Keratinocyte (primary cell): Measurements from ENCODE around the gene CARD11. TPM values are rescaled to one million over a fixed set of nuclear protein-coding genes. Genes with fewer than 3 reads are reported as not detected.

Experiments used
- DNase-seq: peaks from one replicate; pipeline ENCODE4 v3.0.0-alpha.2; 2011; ENCODE audit warnings: low read depth, missing footprints, low spot score
- FAIRE-seq: peaks from 2 replicates; lab custom pipeline; 2011; peaks lifted over from hg19 to GRCh38; lab: Jason Lieb, UNC
- H2AFZ ChIP-seq: 2 replicates; pipeline ENCODE4 v1.6.0; 2012; ENCODE audit warnings: low read length, control low read depth, inconsistent platforms; ENCODE audit not compliant: control insufficient read depth
- H3K27ac ChIP-seq: 2 replicates; pipeline ENCODE4 v1.5.1; 2011; ENCODE audit warnings: low read length; ENCODE audit not compliant: control insufficient read depth, insufficient read depth
- H3K27me3 ChIP-seq: 3 replicates; pipeline ENCODE4 v1.6.0; 2011; ENCODE audit warnings: low read length; ENCODE audit not compliant: control insufficient read depth, insufficient read depth; ENCODE audit errors: extremely low read depth
- H3K36me3 ChIP-seq, 2 experiments: 2 replicates in 1 of 2; 3 replicates in 1 of 2; pipeline ENCODE4 v1.5.1; 2011; ENCODE audit warnings: low read length in 2 of 2, mild to moderate bottlenecking in 1 of 2; ENCODE audit not compliant: control insufficient read depth in 2 of 2, insufficient read depth in 2 of 2; ENCODE audit errors: extremely low read depth in 1 of 2
- H3K4me1 ChIP-seq: 3 replicates; pipeline ENCODE4 v1.5.1; 2011; ENCODE audit warnings: low read length; ENCODE audit not compliant: control insufficient read depth, insufficient read depth; ENCODE audit errors: extremely low read depth
- H3K4me2 ChIP-seq: 3 replicates; pipeline ENCODE4 v1.6.0; 2011; ENCODE audit warnings: low read depth, low read length; ENCODE audit not compliant: control insufficient read depth, insufficient read depth; ENCODE audit errors: extremely low read depth
- H3K4me3 ChIP-seq, 3 experiments: fragments of 200-600 bp in 1 of 3; sonication (generic) in 1 of 3; 2 replicates in 2 of 3; 3 replicates in 1 of 3; pipeline ENCODE4 v1.5.1; 2011 to 2016; ENCODE audit warnings: low read length in 3 of 3, mild to moderate bottlenecking in 3 of 3, control low read depth in 2 of 3, inconsistent platforms in 1 of 3, low read depth in 1 of 3, mixed read lengths in 1 of 3, mixed run types in 1 of 3, moderate library complexity in 1 of 3; ENCODE audit not compliant: control insufficient read depth in 2 of 3, insufficient read depth in 2 of 3; ENCODE audit errors: extremely low read depth in 1 of 3
- H3K79me2 ChIP-seq: 2 replicates; pipeline ENCODE4 v1.6.0; 2012; ENCODE audit warnings: low read length; ENCODE audit not compliant: control insufficient read depth, insufficient read depth
- H3K9ac ChIP-seq: 3 replicates; pipeline ENCODE4 v1.6.0; 2011; ENCODE audit warnings: low read length; ENCODE audit not compliant: control insufficient read depth, insufficient read depth; ENCODE audit errors: extremely low read depth
- H3K9me1 ChIP-seq: 3 replicates; pipeline ENCODE4 v1.6.0; 2011; ENCODE audit warnings: low read length; ENCODE audit not compliant: control insufficient read depth, insufficient read depth; ENCODE audit errors: extremely low read depth
- H3K9me3 ChIP-seq: 2 replicates; pipeline ENCODE4 v1.5.1; 2012; ENCODE audit warnings: low read depth, low read length; ENCODE audit not compliant: control insufficient read depth
- H4K20me1 ChIP-seq: 3 replicates; pipeline ENCODE4 v1.6.0; 2011; ENCODE audit warnings: low read length; ENCODE audit not compliant: control insufficient read depth, insufficient read depth; ENCODE audit errors: extremely low read depth
- CTCF ChIP-seq, 3 experiments: IDR thresholded peaks in 1 of 3; conservative IDR thresholded peaks in 1 of 3; optimal IDR thresholded peaks in 1 of 3; 2 replicates in 2 of 3; 3 replicates in 1 of 3; pipeline versions ENCODE3 to v1.5.1; 2011; ENCODE audit warnings: low read length in 3 of 3, mild to moderate bottlenecking in 3 of 3, moderate library complexity in 2 of 3, control low read depth in 1 of 3, inconsistent platforms in 1 of 3; ENCODE audit not compliant: insufficient read depth in 2 of 3; ENCODE audit errors: extremely low read depth in 1 of 3
- EZH2 ChIP-seq: IDR thresholded peaks from one replicate; pipeline ENCODE4 v1.6.1; 2012; ENCODE audit warnings: inconsistent platforms, mild to moderate bottlenecking, low read length, moderate library complexity
- dilution Hi-C: fragments of 300-500 bp; cut with MboI; formaldehyde crosslinking; loops from one replicate; pipeline ENCODE4 v1.7.0; 2020; ENCODE audit warnings: low sequenced_read_pairs; ENCODE audit not compliant: extremely low pct_ligation_motif_present
- polyA plus RNA-seq, 5 experiments: library from polyadenylated mRNA; depleted of rRNA in 3 of 5; stranded (reverse) in 3 of 5; stranded (forward) in 1 of 5; unstranded in 1 of 5; fragments of >200 nt; gene quantifications; 1 replicate in 1 of 5; 2 replicates in 3 of 5; 3 replicates in 1 of 5; pipeline versions ENCODE4 v1.2.1 to v1.2.3, GENCODE V29; 2011 to 2012; ENCODE audit warnings: missing spikeins in 2 of 5, low read depth in 1 of 5, low replicate concordance in 1 of 5

The CARD11 gene
- polyA plus RNA-seq, 1 donor (not counting 4 experiments of a cell fraction or from before 2014, with no cell fraction given), result 4.3 TPM

DNA sequence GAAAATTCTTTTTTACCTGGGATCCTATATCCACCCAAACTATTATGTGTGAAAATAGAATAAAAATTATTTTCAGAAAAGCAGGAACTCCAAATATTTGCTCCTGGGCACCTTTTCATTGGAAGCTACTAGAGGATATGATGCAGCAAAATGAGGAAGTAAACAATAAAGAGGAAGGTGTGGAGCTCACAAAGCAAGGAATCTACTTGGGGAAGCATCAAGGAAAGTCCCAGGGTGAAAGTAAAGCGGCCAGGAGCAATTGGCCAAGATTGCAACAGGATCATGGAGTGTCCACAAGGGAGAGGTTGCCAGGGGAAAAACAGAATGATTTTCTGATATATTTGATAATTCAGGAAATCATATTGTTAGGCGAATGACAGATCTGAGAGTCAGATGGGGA, 80.8 kb downstream of the CARD11 start:
- Histone ChIP-seq H3K27ac (no peak overlapping the region), H3K4me2 (peak overlapping the region; percentile 16), H4K20me1 (no peaks in the 10 kb centered on the region), H3K36me3 (no peaks in the 10 kb centered on the region), H3K4me1 (no peaks in the 10 kb centered on the region), H3K9me3 (peaks cover 2% of the 10 kb centered on the region), H3K27me3 (no peaks in the 10 kb centered on the region), H3K4me3 (no peak overlapping the region), H3K9ac (no peak overlapping the region), H3K79me2 (no peaks in the 10 kb centered on the region), H2AFZ (peak overlapping the region; percentile 56), H3K9me1 (no peaks in the 10 kb centered on the region)
- dilution Hi-C loops, result no loop called here
- FAIRE-seq (no peak), DNase-seq (no peak)
- TF ChIP-seq EZH2 (no peak), CTCF (optimal IDR thresholded peaks at IDR 0.05 in 1 of 3, IDR thresholded peaks at IDR 0.05 in 1 of 3, conservative IDR thresholded peaks at IDR 0.05 in 1 of 3; ENCODE audit: extremely low read depth in 1 of 3, insufficient read depth in 2 of 3, low read length in 3 of 3) (no peak)

DNA sequence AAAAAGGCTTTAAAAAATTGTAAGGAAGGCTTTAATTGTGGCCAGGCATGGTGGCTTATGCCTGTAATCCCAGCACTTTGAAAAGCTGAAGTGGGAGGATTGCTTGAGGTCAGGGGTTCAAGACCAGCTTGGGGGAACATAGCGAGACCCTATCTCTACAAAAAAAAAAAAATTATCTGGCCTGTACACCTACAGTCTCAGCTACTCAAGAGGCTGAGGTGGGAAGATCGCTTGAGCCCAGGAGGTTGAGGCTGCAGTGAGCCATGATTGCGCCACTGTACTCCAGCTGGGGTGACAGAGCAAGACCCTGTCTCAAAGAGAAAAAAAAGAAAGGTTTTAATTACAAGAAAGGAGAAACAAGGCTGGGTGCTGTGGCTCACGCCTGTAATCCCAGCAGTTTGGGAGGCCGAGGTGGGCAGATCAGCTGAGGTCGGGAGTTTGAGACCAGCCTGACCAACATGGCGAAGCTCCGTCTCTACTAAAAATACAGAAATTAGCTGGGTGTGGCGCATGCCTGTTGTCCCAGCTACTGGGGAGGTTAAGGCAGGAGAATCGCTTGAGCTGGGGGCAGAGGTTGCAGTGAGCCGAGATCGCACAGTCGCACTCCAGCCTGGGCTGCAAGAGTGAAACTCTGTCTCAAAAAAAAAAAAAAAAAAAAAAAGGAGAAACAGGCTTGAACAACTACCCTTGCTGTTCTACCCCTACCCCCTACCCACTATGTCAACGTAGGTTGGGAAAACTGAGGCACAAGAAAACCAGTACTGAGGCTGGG, 83.7 kb downstream of the CARD11 start:
- Histone ChIP-seq H3K4me2 (no peak overlapping the region), H3K4me3 (no peak overlapping the region), H3K9me3 (no peaks in the 10 kb centered on the region), H2AFZ (no peak overlapping the region), H3K27me3 (no peaks in the 10 kb centered on the region), H3K79me2 (no peaks in the 10 kb centered on the region), H4K20me1 (no peaks in the 10 kb centered on the region), H3K4me1 (peaks cover 12% of the 10 kb centered on the region), H3K27ac (no peak overlapping the region), H3K9ac (no peak overlapping the region), H3K9me1 (no peaks in the 10 kb centered on the region), H3K36me3 (no peaks in the 10 kb centered on the region)
- TF ChIP-seq EZH2, result no peak
- TF ChIP-seq CTCF (optimal IDR thresholded peaks at IDR 0.05 in 1 of 3, IDR thresholded peaks at IDR 0.05 in 1 of 3, conservative IDR thresholded peaks at IDR 0.05 in 1 of 3; ENCODE audit: extremely low read depth in 1 of 3, insufficient read depth in 2 of 3, low read length in 3 of 3), result no peak
- DNase-seq (no peak), FAIRE-seq (no peak)
- dilution Hi-C loops, result no loop called here
